Breast epithelium (tissue), 3 donors: Measurements from ENCODE around the gene TMCO6.

ENCODE experiments used
- CTCF ChIP-seq, 3 donors: fragments of 450-650 bp; IDR thresholded peaks; one replicate each; pipeline ENCODE4 v1.5.1; 2016 to 2017; ENCODE audit warnings: antibody characterized with exemption in 3 of 3, mild to moderate bottlenecking in 3 of 3, moderate library complexity in 3 of 3
- POLR2A ChIP-seq: fragments of 450-650 bp; IDR thresholded peaks from one replicate; pipeline ENCODE4 v1.6.1; 2016; ENCODE audit warnings: antibody characterized with exemption, mild to moderate bottlenecking, moderate library complexity

GRCh38 chr5:140637371-140638100 is 1.7 kb upstream of the TMCO6 start:
- no peak for TF ChIP-seq CTCF (IDR thresholded peaks at IDR 0.05)
- no peak for TF ChIP-seq POLR2A
